ENCODE data around the gene TIMM23.
"Not testable (repeated sequence)": the region's sequence is repeated elsewhere in the genome, so short reads cannot be mapped to it uniquely, and the experiment has no call there.

DNA sequence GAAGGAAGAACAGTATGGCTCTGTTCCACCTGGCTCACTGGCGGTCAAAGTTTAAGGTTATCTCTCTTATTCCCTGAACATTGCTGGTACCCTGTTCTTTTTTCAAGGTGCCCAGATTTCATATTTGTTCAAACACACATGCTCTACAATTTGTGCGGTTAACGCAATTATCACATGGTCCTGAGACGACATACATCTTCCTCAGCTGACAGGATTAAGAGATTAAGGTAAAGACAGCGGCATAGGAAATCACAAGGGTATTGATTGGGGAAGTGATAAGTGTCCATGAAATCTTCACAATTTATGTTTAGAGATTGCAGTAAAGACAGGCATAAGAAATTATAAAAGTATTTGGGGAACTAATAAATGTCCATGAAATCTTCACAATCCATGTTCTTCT, 27.7 kb downstream of the TIMM23 start:
- TF ChIP-seq, protein P1, sequence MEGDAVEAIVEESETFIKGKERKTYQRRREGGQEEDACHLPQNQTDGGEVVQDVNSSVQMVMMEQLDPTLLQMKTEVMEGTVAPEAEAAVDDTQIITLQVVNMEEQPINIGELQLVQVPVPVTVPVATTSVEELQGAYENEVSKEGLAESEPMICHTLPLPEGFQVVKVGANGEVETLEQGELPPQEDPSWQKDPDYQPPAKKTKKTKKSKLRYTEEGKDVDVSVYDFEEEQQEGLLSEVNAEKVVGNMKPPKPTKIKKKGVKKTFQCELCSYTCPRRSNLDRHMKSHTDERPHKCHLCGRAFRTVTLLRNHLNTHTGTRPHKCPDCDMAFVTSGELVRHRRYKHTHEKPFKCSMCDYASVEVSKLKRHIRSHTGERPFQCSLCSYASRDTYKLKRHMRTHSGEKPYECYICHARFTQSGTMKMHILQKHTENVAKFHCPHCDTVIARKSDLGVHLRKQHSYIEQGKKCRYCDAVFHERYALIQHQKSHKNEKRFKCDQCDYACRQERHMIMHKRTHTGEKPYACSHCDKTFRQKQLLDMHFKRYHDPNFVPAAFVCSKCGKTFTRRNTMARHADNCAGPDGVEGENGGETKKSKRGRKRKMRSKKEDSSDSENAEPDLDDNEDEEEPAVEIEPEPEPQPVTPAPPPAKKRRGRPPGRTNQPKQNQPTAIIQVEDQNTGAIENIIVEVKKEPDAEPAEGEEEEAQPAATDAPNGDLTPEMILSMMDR (conservative IDR thresholded peaks at IDR 0.05; ENCODE audit: low read depth, low read length): not testable (repeated sequence)
- TF ChIP-seq EZH2 (IDR thresholded peaks at IDR 0.05; ENCODE audit: borderline replicate concordance, low read depth, low read length, poor library complexity, severe bottlenecking): not testable (repeated sequence)

Measured in A673 (cell line).